BE2C (cell line): ENCODE data around the gene NUMB.

Experiments
- DNase-seq: peaks from one replicate; pipeline ENCODE4 v3.0.0-alpha.2; 2020
- H3K27me3 ChIP-seq: fragments of 250-450 bp; sonication (Bioruptor Pico); 2 replicates; pipeline ENCODE4 v1.5.1; 2020; ENCODE audit warnings: mild to moderate bottlenecking
- H3K36me3 ChIP-seq: fragments of 250-450 bp; sonication (Bioruptor Pico); 2 replicates; pipeline ENCODE4 v1.5.1; 2020; ENCODE audit warnings: mild to moderate bottlenecking
- H3K4me1 ChIP-seq: fragments of 250-450 bp; sonication (Bioruptor Pico); 2 replicates; pipeline ENCODE4 v1.5.1; 2020
- H3K4me3 ChIP-seq: 2 replicates; pipeline ENCODE4 v1.5.1; 2011; ENCODE audit warnings: low read depth, low read length
- H3K9me3 ChIP-seq: fragments of 250-450 bp; sonication (Bioruptor Pico); 2 replicates; pipeline ENCODE4 v1.5.1; 2020
- TF ChIP-seq, protein P1 (sequence below): IDR thresholded peaks from 2 replicates; pipeline ENCODE4 v1.5.1; 2012; ENCODE audit warnings: mild to moderate bottlenecking, low read depth, low read length

Gene NUMB

DNA sequence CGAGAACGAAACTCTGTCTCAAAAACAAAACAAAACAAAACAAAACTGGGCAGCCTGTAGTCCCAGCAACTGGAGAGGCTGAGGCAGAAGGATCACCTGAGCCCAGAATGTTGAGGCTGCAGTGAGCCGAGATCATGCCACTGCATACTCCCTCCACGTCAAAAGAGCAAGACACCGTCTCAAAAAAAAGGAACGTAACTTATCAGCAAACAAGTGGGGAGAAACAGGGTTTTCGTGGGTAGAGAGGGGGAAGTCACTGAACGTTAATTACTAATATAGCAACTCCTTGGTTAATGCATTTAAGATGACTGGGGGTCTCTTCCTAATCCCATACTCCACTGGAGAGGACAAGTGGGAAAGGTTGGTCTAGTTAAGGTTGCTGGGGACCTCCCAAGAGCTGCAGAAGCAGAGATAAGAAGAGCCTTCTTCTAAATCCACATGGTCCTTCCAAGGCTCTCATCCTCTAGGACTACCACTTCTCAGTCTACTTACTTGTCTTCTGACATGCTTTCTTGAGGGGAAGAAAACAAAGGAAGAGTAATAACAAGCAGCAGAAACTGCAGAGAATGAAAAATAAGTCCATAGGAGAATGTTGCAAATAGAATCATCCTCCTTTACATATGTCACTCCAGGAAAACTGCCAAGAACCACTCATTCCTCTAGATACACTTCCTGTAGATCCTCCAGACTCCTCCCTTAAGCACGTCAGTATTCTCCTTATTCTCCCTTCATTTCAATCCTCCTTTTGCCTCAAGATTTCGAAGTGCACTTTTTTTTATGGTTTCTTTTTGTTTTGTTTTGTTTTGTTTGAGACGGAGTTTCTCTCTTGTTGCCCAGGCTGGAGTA lies 5.8 kb downstream of the NUMB start:
- Histone ChIP-seq H3K4me1 (peaks cover 5% of the 10 kb centered on the region), H3K9me3 (no peaks in the 10 kb centered on the region), H3K36me3 (no peaks in the 10 kb centered on the region; the same call in none of the 2 replicates), H3K4me3 (no peak overlapping the region), H3K27me3 (no peaks in the 10 kb centered on the region)
- TF ChIP-seq, protein P1, sequence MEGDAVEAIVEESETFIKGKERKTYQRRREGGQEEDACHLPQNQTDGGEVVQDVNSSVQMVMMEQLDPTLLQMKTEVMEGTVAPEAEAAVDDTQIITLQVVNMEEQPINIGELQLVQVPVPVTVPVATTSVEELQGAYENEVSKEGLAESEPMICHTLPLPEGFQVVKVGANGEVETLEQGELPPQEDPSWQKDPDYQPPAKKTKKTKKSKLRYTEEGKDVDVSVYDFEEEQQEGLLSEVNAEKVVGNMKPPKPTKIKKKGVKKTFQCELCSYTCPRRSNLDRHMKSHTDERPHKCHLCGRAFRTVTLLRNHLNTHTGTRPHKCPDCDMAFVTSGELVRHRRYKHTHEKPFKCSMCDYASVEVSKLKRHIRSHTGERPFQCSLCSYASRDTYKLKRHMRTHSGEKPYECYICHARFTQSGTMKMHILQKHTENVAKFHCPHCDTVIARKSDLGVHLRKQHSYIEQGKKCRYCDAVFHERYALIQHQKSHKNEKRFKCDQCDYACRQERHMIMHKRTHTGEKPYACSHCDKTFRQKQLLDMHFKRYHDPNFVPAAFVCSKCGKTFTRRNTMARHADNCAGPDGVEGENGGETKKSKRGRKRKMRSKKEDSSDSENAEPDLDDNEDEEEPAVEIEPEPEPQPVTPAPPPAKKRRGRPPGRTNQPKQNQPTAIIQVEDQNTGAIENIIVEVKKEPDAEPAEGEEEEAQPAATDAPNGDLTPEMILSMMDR = no peak
- no peak for DNase-seq

DNA sequence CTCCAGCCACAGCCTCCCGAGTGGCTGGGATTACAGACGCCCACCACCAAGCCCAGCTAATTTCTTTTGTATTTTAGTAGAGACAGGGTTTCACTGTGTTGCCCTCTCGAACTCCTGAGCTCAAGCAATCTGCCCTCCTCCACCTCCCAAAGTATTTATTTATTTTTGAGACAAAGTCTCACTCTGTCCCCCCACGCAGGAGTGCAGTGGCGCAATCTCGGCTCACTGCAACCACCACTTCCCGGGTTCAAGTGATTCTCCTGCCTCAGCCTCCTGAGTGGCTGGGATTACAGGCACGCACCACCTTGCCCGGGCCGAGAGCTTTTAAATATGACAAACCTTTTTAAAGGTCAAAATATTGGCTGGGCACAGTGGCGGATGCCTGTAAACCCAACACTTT lies 14.6 kb downstream of the NUMB start:
- Histone ChIP-seq H3K36me3 (no peaks in the 10 kb centered on the region), H3K9me3 (no peaks in the 10 kb centered on the region), H3K27me3 (no peaks in the 10 kb centered on the region), H3K4me1 (no peaks in the 10 kb centered on the region), H3K4me3 (no peak overlapping the region)
- TF ChIP-seq, protein P1 = no peak
- DNase-seq = no peak

DNA sequence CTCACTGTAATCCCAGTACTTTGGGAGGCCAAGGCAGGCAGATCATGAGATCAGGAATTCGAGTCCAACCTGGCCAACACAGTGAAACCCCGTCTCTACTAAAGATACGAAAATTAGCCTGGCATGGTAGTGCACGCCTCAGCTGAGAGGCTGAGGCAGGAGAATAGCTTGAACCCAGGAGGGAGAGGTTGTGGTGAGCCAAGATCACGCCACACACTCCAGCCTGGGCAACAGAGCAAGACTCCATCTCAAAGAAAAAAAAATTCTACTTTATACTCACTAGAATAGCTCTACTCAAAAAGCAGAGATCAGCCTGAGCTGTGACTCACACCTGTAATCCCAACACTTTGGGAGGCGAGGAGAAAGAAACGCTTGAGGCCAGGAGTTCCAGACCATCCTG lies 17.1 kb downstream of the NUMB start:
- TF ChIP-seq, protein P1 = no peak
- Histone ChIP-seq H3K4me1 (no peaks in the 10 kb centered on the region), H3K27me3 (no peaks in the 10 kb centered on the region), H3K36me3 (no peaks in the 10 kb centered on the region), H3K9me3 (no peaks in the 10 kb centered on the region), H3K4me3 (no peak overlapping the region)
- DNase-seq = no peak

DNA sequence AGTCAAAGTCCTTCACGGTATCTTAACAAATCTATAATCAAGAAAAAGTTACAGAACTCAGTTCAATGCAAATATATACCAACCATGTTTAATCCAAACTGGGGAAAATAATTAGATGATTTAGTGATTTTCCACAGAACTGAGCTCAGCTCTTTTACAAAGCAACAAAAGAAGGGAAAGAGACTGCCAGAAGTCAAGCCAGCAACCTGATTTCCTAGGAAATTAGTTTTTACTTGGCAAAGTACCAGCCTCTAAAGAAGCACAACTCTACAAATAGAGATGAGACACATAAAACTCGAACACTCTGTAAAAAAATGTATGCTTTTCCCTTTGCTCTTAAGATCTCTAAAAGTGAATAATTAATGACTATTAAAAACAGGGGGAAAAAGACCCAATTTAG lies 19.4 kb downstream of the NUMB start:
- no peaks in the 10 kb centered on the region for H3K9me3 ChIP-seq
- TF ChIP-seq, protein P1 = no peak
- no peak overlapping the region for H3K4me3 ChIP-seq
- DNase-seq = no peak
- no peaks in the 10 kb centered on the region for H3K27me3 ChIP-seq
- H3K4me1 ChIP-seq = no peaks in the 10 kb centered on the region
- no peaks in the 10 kb centered on the region for H3K36me3 ChIP-seq

DNA sequence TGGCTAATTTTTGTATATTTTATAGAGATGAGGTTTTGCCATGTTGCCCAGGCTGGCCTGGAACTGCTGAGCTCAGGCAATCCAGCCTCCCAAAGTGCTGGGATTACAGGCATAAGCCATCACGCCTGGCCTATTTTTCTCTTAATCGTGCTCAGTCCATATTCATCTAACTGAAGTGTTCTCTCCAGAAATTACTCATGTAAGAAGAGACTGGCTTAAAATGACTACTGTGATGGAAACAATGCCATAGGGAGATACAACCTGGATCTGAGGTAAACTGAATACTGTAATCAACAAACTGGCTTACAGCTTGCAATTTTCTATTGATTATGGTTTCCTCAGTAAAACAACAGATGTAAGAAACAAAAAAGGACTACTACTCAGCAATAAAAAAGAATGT lies 21.1 kb downstream of the NUMB start:
- Histone ChIP-seq H3K4me1 (no peaks in the 10 kb centered on the region), H3K9me3 (no peaks in the 10 kb centered on the region), H3K4me3 (no peak overlapping the region), H3K36me3 (no peaks in the 10 kb centered on the region), H3K27me3 (no peaks in the 10 kb centered on the region)
- no peak for DNase-seq
- TF ChIP-seq, protein P1 = no peak

DNA sequence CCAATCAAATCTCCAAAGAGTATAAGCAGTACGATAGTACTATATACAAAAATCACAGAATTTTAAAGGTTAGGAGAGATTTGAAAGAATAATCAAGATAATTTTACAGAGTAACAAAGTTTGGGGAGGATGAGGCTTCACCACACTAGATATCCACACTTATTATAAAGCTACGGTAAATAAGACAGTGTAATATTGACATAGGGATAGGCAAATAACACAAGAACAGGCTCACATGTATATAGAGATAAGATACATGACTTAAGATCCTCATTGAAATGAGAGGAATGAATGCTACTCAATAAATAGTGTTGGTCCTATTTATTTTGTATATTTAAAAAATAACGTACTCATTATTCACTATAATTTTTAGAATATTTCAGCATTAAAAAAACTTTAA lies 26.2 kb downstream of the NUMB start:
- no peaks in the 10 kb centered on the region for H3K36me3 ChIP-seq
- no peaks in the 10 kb centered on the region for H3K4me1 ChIP-seq
- H3K9me3 ChIP-seq = no peaks in the 10 kb centered on the region
- no peak overlapping the region for H3K4me3 ChIP-seq
- H3K27me3 ChIP-seq = no peaks in the 10 kb centered on the region
- TF ChIP-seq, protein P1 = no peak
- no peak for DNase-seq
